Activated CD4-positive, alpha-beta T cell treated with anti-CD3 and anti-CD28 coated beads for 24 hours (primary cell): Measurements from ENCODE around the gene SLC27A5.
"Not testable (repeated sequence)": the region's sequence is repeated elsewhere in the genome, so short reads cannot be mapped to it uniquely, and the experiment has no call there.

Experiments used
- DNase-seq, 2 donors: peaks; one replicate each; pipeline ENCODE4 v3.0.0-alpha.2; 2020; ENCODE audit warnings: low read depth in 2 of 2

Gene SLC27A5

DNA sequence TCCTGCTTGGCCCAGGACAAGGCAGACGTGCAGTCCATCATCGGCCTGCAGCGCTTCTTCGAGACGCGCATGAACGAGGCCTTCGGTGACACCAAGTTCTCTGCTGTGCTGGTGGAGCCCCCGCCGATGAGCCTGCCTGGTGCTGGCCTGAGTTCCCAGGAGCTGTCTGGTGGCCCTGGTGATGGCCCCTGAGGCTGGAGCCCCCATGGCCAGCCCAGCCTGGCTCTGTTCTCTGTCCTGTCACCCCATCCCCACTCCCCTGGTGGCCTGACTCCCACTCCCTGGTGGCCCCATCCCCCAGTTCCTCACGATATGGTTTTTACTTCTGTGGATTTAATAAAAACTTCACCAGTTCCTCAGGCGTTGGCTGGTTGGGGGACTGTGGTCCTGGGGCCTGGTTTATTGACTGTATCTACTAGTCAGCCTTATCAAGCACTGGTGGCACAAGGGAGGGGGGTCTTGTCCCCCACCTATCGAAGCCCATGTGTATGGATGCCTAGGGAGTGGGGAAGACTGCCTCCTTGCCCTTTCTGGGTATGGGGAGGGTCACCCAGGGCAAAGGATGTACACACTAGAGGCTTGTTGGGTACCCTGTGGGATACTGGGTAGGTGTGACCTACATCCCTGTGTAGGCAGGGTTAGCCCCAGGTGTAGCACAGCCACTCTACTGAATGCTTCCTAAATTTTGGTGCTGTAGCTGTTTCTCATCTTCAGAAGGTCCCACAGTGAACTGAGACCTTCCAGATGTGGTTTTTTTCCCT lies 38.8 kb upstream of the SLC27A5 start:
- no peak for DNase-seq

DNA sequence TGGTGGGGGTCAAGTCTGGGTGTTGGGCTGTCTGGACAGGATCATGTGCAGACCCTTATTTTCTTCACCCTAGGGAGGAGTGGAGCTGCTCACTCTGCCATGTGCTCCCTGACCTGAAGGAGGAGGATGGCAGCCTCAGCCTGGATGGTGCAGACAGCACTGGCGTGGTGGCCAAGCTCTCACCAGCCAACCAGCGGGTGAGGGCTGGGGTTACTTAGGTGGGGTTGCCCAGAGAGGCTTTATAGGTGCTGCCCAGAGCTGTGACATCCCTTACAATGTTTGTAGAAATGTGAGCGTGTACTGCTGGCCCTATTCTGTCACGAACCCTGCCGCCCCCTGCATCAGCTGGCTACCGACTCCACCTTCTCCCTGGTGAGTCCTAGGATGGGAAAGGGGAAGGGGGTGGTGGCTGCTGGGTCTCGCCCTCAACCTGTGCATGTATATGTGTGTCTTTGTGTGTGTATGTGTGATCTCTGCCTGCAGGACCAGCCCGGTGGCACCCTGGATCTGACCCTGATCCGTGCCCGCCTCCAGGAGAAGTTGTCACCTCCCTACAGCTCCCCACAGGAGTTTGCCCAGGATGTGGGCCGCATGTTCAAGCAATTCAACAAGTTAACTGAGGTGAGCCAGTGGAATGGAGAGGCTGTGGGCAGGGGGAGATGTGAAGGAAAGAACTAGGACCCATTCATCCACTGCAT lies 38.0 kb upstream of the SLC27A5 start:
- no peak for DNase-seq

DNA sequence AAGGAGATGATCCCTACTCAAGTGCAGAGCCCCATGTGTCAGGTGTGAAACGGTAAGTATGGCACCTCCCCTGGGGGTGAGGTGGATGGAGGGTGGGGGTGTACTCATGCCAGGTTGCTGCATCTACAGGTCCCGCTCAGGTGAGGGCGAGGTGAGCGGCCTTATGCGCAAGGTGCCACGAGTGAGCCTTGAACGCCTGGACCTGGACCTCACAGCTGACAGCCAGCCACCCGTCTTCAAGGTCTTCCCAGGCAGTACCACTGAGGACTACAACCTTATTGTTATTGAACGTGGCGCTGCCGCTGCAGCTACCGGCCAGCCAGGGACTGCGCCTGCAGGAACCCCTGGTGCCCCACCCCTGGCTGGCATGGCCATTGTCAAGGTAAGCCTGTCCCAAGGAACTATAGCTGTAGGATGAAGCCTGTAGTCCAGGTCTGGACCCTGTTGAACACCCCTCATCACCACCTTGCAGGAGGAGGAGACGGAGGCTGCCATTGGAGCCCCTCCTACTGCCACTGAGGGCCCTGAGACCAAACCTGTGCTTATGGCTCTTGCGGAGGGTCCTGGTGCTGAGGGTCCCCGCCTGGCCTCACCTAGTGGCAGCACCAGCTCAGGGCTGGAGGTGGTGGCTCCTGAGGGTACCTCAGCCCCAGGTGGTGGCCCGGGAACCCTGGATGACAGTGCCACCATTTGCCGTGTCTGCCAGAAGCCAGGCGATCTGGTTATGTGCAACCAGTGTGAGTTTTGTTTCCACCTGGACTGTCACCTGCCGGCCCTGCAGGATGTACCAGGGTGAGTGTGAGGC lies 37.3 kb upstream of the SLC27A5 start:
- DNase-seq: no peak

DNA sequence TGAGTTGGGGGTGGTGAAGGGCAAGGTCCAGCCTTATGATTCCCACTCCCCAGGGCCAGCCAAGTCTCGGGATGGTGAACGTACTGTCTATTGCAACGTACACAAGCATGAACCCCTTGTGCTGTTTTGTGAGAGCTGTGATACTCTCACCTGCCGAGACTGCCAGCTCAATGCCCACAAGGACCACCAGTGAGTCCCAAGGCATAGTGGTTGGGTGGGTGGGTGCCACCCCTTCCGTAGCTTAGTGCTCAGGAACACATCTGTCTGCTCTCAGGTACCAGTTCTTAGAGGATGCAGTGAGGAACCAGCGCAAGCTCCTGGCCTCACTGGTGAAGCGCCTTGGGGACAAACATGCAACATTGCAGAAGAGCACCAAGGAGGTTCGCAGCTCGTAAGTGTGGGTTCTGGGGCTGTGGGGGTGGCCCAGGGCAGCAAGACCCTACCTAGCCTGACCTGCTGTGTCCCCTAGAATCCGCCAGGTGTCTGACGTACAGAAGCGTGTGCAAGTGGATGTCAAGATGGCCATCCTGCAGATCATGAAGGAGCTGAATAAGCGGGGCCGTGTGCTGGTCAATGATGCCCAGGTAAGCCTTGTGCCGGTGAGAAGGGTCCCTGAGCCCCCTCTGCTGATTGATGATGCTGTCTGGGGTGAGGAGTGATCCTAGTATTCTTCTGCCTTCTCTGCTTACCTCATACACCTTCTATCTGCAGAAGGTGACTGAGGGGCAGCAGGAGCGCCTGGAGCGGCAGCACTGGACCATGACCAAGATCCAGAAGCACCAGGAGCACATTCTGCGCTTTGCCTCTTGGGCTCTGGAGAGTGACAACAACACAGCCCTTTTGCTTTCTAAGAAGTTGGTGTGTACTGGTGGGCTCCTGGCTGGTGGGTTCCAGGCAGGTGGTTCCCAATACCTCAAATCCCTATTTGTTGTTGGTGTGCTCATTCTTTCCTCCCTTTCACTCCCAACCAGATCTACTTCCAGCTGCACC lies 35.8 kb upstream of the SLC27A5 start:
- DNase-seq: no peak

- no peak for DNase-seq
Observed at GRCh38 chr19:58546019-58546530, 34.3 kb upstream of the SLC27A5 start.

DNA sequence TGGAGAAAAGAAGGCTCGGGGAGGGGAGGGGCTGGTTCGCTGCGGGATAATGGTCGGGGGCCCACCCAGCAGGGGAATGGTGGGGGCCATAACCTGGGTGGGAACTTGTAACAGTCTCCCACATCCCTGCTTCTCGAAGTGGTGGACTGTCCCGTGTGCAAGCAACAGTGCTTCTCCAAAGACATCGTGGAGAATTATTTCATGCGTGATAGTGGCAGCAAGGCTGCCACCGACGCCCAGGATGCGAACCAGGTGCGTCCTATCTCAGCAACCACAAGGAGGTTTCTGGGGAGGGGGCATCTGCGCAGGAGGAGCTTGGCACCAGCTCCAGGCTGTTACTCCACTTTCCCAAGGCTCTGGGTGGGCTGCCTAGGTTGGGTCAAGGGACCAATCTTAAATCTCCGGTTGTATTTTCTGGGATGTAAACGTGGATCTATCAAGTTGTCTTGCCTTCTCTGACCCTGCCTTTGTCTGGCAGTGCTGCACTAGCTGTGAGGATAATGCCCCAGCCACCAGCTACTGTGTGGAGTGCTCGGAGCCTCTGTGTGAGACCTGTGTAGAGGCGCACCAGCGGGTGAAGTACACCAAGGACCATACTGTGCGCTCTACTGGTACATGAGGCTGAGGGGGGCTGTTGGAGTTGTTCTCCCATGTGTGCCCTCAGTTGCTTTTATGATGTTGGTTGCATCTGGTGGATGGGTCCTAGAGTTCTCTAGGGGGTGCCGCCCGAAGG lies 33.7 kb upstream of the SLC27A5 start:
- no peak for DNase-seq

- DNase-seq: peak in 1 of 2 donors; percentile 60
Observed at GRCh38 chr19:58544591-58545285, 32.9 kb upstream of the SLC27A5 start.

DNA sequence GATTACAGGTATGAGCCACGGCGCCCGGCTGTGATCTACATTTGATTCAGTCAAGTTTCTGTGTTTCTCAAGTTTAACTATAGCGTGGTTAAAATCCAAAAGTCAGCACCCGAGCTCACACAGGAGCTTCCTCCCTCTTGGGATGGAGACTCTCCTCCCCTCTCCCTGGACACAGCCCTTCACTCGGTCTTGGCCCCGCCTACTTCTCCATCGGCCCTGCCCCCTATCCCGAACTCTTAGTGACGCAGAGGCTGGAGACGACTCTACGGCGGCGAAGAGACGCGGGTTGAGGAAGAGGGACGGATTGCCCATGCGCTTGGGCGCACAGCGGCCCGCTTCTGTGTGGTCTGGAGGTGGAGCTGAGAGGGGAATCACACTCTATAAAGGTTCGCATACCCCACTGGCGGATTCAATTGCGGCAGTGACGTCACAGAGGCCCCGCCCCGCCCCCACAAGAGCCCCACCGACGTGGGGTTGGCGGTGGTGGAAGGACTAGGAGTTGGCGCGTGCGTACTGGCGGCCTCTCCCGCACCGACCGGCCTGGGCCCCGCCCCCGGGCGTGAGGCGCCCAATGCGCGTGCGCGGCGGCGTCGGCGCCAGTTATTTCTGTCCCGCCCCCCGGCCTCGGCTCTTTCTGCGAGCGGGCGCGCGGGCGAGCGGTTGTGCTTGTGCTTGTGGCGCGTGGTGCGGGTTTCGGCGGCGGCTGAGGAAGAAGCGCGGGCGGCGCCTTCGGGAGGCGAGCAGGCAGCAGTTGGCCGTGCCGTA lies 32.2 kb upstream of the SLC27A5 start, which contains the start of gene TRIM28:
Gene TRIM28, plus strand, starts transcription at position 239 of the 765 bp plus-strand sequence. CDS start 694 bp downstream, outside the sequence.
- DNase-seq: peak; percentile 100

DNA sequence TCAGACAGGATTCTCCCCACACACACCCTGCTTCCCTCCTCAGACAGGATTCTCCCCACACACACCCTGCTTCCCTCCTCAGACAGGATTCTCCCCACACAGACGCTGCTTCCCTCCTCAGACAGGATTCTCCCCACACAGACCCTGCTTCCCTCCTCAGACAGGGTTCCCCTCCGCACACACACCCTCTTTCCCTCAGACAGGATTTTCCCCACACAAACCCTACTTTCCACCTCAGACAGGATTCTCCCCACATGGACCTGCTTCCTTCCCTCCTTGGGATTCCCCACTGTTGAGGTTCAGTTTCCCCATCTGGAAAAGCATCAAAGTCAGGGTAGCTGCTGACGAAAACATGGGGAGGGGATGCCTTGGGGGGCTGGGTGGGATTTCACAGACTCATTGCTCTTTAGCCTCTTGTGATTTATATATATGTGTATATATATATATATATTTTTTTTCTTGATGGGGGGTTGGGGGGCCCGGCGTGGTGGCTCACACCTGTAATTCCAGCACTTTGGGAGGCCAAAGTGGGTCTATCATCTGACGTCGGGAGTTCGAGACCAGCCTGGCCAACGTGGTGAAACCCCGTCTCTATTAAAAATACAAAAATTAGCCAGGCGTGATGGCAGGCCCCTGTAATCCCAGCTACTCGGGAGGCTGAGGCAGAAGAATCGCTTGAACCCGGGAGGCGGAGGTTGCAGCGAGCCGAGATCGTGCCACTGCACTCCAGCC lies 31.0 kb upstream of the SLC27A5 start:
- not testable (repeated sequence) for DNase-seq

DNA sequence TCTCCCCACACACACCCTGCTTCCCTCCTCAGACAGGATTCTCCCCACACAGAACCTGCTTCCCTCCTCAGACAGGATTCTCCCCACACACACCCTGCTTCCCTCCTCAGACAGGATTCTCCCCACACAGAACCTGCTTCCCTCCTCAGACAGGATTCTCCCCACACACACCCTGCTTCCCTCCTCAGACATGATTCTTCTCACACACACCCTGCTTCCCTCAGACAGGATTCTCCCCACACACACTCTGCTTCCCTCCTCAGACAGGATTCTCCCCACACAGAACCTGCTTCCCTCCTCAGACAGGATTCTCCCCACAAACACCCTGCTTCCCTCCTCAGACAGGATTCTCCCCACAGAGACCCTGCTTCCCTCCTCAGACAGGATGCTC lies 27.4 kb upstream of the SLC27A5 start:
- DNase-seq: not testable (repeated sequence)

DNA sequence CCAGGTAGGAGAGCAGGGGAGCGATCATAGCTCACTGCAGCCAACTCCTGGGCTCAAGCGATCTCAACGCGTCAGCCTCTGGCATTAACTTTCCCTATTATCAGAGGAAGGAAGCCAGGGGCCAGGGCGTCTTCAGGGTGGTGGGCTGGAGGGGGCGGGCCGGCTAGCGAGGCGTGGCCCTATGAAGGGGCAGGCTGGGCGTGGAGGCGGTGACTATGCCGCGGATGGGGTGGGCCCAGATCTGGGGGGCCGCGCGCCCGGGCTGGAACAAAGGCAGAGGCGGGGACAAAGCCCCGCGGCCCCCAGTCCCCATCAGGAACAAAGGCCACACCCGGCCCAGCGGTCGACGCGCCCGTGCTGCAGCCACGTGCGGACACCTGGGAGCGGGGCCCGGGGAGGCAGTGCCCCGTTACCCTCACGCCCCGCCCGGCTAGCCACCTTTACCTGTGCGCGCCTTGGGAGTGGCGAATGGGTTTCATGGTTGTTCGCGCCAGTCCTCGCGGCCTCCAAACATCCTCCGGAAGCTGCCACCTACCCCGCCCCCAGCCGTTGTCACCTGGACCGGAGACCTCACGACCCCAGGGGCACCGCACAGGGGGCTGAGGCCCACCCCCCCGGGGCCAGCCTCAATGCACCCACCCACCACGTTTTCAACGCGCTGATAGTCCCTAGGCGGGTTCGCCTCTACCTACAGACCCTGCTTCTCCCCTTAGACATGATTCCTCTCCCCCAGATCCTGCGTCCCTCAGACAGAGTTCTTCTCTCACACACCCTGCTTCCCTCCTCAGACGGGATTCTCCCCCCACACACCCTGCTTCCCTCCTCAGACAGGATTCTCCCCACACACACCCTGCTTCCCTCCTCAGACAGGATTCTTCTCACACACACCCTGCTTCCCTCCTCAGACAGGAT lies 26.7 kb upstream of the SLC27A5 start:
- DNase-seq: no peak

DNA sequence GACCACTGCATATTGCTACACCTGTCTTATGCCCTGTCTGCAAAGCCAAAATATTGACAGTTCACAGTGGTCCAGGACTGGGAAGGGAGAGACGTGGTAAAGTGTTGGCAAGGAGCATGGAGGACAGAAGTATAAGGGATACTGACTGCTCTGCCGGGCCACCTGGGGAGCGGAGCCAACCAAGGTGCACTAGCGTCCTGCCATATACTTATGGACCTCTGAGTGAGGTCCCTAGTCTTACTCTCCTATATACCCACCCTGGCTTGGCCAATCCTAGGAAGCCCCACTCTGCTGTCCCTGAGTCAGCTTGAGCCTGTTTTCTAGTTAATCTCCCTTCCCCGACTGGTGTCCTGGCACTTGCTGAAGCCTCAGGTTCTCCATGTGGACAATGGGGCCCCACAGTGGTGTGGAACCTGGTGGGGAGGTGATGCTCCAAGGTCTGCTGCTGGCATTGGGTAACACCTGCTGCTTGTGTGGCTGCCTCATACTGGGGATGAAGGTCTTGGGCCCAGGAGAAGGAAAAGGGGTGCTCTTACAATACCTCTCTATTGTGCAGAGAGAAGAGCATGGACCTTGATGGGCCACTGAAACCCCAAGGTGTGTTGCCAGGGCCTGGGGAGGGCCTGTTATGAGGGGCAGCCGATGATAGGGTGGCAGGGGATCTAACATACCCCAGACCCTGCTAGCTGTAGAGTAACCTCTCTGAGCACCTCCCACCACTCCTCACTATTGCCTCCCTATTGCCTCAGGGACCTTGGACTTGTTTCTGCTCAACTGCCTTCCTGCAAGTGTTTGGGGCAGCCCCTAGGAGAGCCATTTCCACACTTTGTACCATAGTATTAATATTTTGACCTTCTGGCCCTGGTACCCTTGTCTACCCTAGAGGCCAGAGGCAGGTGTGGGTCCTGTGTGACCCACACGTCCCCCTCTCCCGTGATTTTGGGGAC lies 25.3 kb upstream of the SLC27A5 start:
- no peak for DNase-seq

- DNase-seq: no peak
Observed at GRCh38 chr19:58535857-58536256, 24.1 kb upstream of the SLC27A5 start.

- no peak for DNase-seq
Observed at GRCh38 chr19:58531034-58531840, 19.4 kb upstream of the SLC27A5 start.

GRCh38 chr19:58529405-58529804 lies 17.6 kb upstream of the SLC27A5 start:
- DNase-seq: no peak
